ENCODE results near the gene CTNNA3.

The CTNNA3 gene

GRCh38 chr10:66214721-66215404 is 1481.1 kb downstream of the CTNNA3 start:
- in situ Hi-C loops (cut with MboI; ENCODE audit: low sequenced_read_pairs): no loop called here

GRCh38 chr10:66209025-66209424 is 1487.0 kb downstream of the CTNNA3 start:
- in situ Hi-C loops (cut with MboI; ENCODE audit: low sequenced_read_pairs): no loop called here

DNA sequence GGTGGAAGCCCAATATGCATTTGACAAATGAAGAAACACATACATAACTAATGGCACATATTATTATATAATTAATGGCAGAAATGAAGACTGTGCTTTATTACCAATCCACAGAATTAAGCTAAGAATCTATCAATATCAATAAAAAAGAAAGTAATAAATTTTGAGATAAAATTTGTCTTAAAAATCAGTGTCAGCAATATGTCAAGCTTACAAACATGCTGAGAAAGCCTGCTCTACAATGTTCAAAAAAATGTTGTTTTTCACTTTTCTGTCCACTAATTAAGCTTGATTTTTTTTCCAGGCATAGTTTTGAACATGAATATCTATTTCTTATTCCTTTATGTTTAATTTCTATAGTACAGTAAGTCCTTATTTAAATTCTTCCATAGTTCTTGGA is 1491.2 kb downstream of the CTNNA3 start:
- in situ Hi-C loops (cut with MboI; ENCODE audit: low sequenced_read_pairs): no loop called here

- in situ Hi-C loops (cut with MboI; ENCODE audit: low sequenced_read_pairs): no loop called here
Measured at GRCh38 chr10:66202101-66202500, 1493.9 kb downstream of the CTNNA3 start.

- in situ Hi-C loops (cut with MboI; ENCODE audit: low sequenced_read_pairs): no loop called here
Measured at GRCh38 chr10:66192162-66192831, 1503.7 kb downstream of the CTNNA3 start.

DNA sequence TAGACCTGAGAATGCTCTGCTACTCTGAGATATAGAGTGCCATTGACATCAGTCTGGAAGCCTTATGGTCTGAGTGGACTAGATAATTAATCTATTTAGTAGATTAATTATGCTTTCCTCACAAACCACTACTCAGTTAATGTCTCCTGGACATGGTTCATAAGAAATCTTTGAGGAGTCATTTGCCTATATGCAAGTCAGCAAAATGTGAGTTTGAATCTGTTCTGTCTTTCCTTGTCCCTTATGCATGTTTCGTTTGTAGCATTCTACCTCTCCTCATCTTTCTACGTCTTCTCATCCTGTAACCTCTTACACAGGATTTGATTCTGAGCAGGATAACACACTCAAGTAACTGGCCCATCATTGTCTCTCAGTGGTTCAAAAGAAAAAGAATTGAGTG is 1505.6 kb downstream of the CTNNA3 start:
- in situ Hi-C loops (cut with MboI; ENCODE audit: low sequenced_read_pairs): no loop called here

GRCh38 chr10:66189271-66189670 is 1506.7 kb downstream of the CTNNA3 start:
- in situ Hi-C loops (cut with MboI; ENCODE audit: low sequenced_read_pairs): no loop called here

- in situ Hi-C loops (cut with MboI; ENCODE audit: low sequenced_read_pairs): no loop called here
Measured at GRCh38 chr10:66187053-66187733, 1508.8 kb downstream of the CTNNA3 start.

DNA sequence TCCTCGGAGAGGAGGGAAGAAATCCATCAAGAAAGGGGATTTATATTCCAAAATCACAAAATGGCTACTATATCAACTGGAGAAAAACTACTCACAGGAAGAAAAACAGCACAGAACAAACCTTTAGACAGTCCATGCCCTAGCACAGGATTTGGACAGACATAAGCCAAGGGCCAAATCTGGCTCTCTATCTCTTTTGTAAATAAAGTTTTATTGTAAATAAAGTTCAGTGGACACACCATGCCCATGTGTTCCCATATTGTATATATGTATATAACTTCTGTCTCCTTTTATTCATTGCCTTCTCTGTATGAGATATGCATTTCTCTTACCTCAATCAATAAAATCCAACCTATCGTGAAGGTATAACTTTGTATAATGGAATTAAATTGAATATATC is 1513.0 kb downstream of the CTNNA3 start:
- in situ Hi-C loops (cut with MboI; ENCODE audit: low sequenced_read_pairs): no loop called here

DNA sequence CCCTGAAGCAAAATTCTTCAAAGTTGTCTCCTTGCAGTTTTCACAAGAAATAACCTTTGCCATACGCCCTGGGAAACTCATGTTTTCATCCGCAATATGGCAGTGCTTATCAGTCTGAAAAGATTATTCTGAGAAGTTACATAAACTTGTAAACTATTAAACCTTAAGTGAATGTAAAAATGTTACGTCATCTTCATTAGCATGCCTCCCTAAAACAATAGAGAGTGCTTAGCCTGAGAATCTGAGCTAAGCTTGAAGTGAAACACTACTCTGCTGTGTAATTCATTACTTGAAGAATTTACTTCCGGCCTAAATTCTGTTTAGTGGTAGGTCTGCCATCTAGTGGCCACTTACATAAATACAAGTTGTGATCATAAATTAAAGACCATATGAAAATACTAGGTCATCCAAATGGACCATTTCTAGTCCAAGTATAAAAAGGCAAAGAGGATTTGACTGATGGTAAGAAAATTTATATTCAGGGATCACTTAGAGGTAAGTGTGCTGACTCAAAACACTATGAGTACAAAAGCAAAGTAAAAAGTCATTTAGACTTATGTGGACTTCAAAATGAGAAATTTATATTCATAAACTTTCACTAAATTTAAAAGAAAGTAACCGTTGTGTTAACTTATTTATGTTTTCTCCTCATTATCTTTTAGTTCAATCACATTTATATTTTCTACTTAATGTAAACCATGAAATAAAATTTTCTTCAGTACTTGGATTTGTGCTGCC is 1515.2 kb downstream of the CTNNA3 start:
- in situ Hi-C loops (cut with MboI; ENCODE audit: low sequenced_read_pairs): no loop called here

DNA sequence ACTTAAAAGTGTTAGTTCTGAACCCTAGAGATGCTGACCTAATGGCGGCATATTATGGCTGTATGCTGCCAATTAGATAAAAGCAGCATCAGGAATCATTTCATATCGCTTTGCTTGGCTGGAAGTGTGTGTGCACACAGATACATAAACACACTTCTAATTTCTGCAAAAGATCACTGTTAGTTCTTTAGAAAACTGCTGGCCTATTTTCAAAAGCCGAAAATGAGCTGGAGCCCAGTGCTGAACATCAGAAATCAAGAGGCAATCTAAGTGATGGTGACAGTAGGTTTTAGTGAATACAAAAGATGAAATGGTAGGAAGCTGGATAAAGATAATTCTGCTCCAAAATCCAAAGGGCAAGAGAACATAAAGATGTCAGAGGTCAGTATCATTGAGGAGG is 1516.0 kb downstream of the CTNNA3 start:
- in situ Hi-C loops (cut with MboI; ENCODE audit: low sequenced_read_pairs): no loop called here

- in situ Hi-C loops (cut with MboI; ENCODE audit: low sequenced_read_pairs): no loop called here
Measured at GRCh38 chr10:66176772-66177171, 1519.2 kb downstream of the CTNNA3 start.

- in situ Hi-C loops (cut with MboI; ENCODE audit: low sequenced_read_pairs): no loop called here
Measured at GRCh38 chr10:66167816-66168215, 1528.2 kb downstream of the CTNNA3 start.

- in situ Hi-C loops (cut with MboI; ENCODE audit: low sequenced_read_pairs): no loop called here
Measured at GRCh38 chr10:66162560-66163143, 1533.3 kb downstream of the CTNNA3 start.

DNA sequence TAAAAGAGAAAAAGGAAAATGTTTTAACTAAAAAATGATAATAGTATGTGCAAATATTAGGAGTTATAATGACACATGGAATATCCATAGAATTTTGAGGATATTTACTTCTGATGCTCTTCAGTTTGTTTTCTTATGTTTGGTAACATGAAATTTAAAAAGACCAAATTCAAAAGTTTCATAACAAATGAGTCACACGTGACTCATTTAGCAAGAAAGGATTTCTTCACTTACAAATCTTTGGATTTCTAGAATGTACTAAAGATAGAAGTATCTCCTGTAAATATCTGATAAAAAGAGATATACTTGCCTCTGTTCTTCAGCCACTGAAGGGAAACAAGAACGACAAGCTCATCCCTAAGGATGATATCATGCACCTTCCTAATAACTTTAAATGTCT is 1544.6 kb downstream of the CTNNA3 start:
- in situ Hi-C loops (cut with MboI; ENCODE audit: low sequenced_read_pairs): no loop called here

DNA sequence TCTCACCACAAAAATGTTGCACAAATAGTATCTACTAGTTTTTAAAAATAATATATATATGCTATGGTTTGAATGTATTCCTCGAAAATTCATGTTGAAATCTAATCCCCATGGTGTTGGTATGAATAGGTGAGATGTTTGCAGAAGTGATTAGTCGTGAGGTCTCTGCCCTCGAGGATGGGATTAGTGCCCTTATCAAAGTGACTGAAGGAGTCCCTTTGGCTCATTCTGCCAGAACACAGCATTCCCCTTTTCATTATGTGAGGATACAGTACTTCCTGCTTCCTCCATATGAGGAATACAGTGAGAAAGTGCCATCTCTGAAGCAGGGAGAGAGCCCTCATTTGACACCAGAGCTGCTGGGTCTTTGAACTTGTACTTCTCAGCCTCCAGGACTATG is 1547.7 kb downstream of the CTNNA3 start:
- in situ Hi-C loops (cut with MboI; ENCODE audit: low sequenced_read_pairs): no loop called here

GRCh38 chr10:66144016-66144415 is 1552.0 kb downstream of the CTNNA3 start:
- in situ Hi-C loops (cut with MboI; ENCODE audit: low sequenced_read_pairs): no loop called here

DNA sequence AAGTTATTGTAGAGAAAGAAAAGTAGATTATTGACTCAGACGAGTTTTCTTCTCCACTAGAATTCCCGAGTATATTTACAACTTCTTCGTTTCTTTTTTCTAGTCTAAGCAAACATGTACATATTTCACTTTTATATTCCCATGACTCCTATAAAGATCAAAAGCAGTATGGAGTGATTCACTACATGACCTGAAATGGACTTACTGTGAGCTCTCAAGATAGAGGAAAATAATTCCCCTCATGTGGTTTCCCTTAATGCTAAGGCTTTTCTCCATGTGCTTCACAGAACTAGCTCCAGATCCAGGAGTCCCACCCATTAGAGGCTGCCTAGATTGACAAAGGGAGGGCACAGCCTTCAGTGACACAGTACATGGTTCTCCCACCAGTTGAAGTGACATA is 1593.2 kb downstream of the CTNNA3 start:
- in situ Hi-C loops (cut with MboI; ENCODE audit: low sequenced_read_pairs): no loop called here

DNA sequence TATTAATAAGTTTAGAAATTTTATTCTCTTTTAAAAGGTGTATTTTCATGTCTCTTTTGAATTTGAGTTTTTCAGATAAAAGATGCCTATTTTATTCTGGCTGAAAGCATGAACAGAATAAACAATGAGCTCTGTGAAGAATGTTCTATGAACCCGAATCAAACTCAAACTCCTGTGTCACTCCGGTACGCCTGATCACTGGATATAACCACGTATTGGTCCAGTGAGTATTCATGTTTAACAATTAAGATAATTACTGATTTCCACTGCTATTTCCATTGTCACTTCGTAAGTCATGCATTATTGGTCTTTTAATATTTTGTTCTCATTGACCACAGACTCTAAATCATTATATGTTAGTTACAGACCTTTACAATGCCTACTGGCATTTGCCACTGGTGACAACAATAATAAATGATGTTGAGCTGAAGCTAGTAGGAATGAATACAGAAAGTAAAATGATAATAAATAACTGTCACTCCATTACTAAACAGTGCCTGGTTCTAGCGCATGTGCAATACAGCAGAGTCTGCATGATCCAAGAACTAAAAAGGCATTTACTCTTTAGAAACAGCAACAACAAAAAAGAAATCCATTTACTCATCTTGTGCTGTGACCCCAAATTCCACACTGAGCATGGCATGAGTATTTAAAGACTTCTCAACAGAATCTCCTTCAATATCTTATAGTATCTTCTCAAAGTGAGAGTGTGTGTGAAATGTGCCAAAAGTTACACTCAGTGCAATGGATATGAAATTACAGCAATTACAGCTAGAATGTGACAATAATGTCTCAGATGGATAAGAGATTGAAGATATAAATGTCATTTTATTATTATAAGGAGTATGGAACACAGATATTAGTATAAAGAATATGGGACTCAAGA is 1597.2 kb downstream of the CTNNA3 start:
- in situ Hi-C loops (cut with MboI; ENCODE audit: low sequenced_read_pairs): no loop called here

DNA sequence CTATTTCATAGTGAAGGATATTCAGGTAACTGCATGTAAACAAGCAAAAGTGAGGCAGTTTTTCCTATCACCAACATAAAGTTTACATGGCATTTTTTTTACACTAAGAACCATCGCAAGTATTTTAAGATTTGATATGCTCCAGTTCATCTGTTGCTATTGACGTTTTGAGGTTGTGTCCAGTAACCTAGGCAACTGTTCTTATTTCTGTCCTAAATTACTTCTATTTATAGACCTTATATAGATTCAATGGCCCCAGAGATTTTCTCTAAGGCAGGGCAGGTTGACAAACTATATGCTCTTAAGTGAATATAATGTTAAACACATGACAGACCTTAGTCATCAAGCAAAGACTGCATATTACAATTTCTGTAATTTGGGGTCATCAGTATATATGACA is 1600.4 kb downstream of the CTNNA3 start:
- in situ Hi-C loops (cut with MboI; ENCODE audit: low sequenced_read_pairs): no loop called here
